DOHH2 (cell line): ENCODE measurements around the gene ACADL.

Source experiments
- CTCF ChIP-seq: fragments of 200-600 bp; sonication (generic); IDR thresholded peaks from one replicate; pipeline ENCODE4 v1.5.1; 2014; ENCODE audit warnings: antibody characterized with exemption, mild to moderate bottlenecking, low read depth, low read length; ENCODE audit not compliant: poor library complexity, severe bottlenecking
- EZH2phosphoT487 ChIP-seq: fragments of 200-600 bp; sonication (generic); IDR thresholded peaks from 2 replicates; pipeline ENCODE4 v1.6.1; 2017; ENCODE audit warnings: borderline replicate concordance, mild to moderate bottlenecking, antibody characterized with exemption, low read length, moderate library complexity, mixed read lengths

DNA sequence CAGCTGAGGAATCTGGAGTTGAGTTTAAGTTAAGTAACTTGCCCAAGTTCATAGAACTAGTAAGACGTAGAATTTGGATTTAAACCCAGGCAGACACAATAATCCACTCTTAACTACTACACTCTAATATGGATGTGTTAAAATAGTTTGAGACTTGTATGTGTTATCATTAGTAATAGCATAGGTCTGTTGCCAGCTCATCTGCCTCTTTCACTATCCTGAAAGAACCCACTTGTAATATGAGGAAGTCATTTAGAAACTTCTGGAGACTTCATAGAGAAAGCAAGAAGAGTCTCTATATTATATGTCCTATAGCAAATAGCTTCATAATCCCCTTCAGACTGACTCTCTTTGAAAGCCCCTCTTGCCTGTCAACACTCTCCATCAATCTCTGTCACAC lies 43.0 kb upstream of the ACADL start:
- no peak for TF ChIP-seq CTCF
- TF ChIP-seq EZH2phosphoT487 = no peak
